Astrocyte of the cerebellum (primary cell): ENCODE data around the gene PRDM15.

Source experiments
- DNase-seq: peaks from one replicate; pipeline ENCODE4 v3.0.0-alpha.2; 2011; ENCODE audit warnings: low read depth
- H3K4me3 ChIP-seq: 2 replicates; pipeline ENCODE4 v1.5.1; 2011; ENCODE audit warnings: mild to moderate bottlenecking, low read depth, low read length, moderate library complexity
- in situ Hi-C: cut with HindIII; loops from 2 replicates; pipeline ENCODE4 v1.10.0; 2017; ENCODE audit warnings: low sequenced_read_pairs
- TF ChIP-seq, protein P1 (sequence below): IDR thresholded peaks from 2 replicates; pipeline ENCODE4 v1.5.1; 2012; ENCODE audit warnings: low read length, low read depth, moderate library complexity, mild to moderate bottlenecking; ENCODE audit errors: missing control alignments

The PRDM15 gene

DNA sequence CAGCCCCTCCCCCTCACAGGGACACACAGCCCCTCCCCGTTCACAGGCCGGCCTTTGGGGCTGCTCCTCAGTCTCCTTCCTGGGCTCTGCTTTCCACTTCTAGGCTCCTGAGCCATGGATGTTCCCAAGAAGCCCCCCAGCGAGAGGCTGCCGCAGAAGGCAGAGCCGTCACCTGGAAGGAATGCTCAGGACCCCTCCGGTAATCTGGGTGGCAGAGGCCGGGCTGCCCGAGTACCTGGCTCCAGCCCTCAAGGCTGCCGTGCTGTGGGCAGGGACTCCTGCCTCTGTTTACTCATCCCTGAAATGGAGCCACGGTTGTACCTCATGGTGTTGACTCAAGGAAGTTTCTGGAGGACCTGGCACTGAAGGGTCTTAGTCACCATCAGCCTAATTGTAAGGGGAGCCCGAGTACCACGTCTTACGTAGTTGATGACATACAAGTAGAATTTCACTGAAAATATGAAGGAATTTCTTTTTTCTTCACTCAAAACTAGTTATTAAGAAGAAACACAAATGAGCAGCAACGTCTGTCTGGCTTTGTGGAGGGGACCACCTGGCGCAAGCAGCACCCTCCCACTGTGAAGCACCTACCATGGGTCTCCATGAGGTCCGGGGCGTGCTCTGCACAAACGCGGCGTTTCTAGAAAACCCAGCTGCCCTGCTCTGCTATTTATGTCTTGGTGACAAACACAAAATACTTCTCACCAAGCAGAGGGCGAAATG is 33.7 kb downstream of the PRDM15 start:
- in situ Hi-C loops, result no loop called here
- TF ChIP-seq, protein P1, sequence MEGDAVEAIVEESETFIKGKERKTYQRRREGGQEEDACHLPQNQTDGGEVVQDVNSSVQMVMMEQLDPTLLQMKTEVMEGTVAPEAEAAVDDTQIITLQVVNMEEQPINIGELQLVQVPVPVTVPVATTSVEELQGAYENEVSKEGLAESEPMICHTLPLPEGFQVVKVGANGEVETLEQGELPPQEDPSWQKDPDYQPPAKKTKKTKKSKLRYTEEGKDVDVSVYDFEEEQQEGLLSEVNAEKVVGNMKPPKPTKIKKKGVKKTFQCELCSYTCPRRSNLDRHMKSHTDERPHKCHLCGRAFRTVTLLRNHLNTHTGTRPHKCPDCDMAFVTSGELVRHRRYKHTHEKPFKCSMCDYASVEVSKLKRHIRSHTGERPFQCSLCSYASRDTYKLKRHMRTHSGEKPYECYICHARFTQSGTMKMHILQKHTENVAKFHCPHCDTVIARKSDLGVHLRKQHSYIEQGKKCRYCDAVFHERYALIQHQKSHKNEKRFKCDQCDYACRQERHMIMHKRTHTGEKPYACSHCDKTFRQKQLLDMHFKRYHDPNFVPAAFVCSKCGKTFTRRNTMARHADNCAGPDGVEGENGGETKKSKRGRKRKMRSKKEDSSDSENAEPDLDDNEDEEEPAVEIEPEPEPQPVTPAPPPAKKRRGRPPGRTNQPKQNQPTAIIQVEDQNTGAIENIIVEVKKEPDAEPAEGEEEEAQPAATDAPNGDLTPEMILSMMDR, result no peak
- DNase-seq, result no peak
- no peak overlapping the region for H3K4me3 ChIP-seq

DNA sequence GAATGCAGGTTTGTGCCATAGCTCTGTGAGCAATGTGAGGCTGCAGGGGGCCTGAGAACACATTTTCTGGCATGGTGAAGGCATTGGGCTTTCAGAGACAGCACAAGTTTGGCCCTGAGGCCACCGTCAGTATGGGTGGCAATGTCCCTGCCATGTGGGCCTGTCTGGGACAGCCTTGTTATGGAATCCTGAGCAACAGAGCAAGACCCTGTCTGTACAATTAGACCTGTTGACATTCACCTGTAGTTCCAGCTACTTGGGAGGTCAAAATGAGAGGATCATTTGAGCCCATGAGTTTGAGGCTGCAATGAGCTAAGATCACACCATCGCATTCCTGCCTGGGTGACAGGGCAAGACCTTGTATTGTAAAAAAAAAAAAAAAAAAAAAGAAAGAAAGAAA is 35.6 kb downstream of the PRDM15 start:
- in situ Hi-C loops, result no loop called here
- DNase-seq, result no peak
- H3K4me3 ChIP-seq, result no peak overlapping the region
- TF ChIP-seq, protein P1, result no peak

DNA sequence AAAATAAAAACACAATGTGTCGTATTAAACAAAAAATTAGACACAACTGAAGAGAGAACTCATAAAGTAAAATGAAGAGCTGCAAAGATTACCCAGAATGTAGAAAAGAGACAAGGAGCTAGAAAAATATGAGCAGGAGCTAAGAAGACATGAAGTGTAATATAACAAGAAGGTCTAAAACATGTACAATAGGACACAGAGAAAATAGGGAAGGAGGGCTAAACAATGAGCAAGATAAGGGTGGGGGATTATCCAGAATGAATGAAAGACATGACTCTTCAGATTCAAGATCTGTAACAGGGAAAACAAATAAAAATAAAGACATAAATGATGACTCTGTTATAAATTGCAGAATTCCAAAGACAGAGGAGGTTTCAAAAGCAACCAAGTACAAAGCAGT is 38.3 kb downstream of the PRDM15 start:
- in situ Hi-C loops, result no loop called here
- H3K4me3 ChIP-seq, result no peak overlapping the region
- no peak for DNase-seq
- TF ChIP-seq, protein P1, result no peak

DNA sequence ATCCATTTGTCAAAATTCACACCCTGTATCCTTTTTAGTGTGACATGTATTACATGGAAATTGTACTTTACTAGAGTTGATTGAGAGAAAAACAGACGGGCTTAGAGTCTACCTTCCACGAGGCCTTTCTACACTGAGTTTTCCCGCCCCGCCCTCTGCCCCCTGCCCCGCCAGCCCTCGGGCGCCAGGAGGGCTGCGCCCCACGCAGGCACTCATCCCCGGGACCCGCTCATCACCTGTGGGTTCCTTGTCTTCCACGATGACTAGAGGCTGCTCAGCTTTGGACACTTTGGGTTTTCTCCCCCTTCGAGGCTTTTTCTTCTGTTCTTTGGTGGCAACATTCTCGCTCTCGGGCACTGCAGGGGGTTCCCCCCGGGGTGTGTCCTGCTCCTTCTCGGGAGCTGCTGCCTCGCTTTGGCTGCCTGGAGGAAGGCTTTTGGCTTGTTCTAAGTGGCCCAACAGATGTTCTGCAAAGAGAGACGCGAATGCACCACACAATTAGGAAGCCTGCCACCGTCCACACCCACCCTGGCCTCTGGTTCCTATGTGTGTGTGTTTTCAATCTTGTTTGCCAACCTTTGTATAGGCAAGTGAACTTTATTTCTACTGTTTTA is 39.6 kb downstream of the PRDM15 start:
- H3K4me3 ChIP-seq, result no peak overlapping the region
- DNase-seq, result no peak
- in situ Hi-C loops, result no loop called here
- TF ChIP-seq, protein P1, result no peak

DNA sequence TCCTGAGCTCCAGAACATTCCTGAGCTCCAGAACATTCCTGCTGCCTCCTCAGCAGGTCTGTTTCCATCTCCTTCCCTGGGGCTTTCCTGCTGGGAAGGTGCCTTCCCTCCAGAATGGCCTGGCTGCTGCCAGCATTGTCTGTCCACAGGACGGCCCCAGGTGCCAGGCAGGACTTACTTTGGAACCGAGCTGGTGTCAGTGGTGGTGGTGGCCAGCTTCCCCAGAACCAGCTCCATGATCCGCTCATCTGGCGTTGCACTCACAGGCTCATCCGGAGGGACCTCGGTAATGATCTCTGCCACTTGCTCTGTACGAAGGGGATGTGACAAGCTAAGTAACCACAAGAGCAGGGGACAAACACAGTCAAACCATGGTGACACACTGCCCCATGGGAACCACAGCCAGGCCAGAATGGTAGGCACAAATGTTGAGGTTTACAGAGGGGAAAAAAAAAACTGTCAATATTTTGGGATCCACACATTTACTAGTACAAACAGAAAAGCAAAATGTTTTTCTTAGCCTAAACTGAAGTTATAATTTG is 41.3 kb downstream of the PRDM15 start:
- DNase-seq, result no peak
- TF ChIP-seq, protein P1, result no peak
- no peak overlapping the region for H3K4me3 ChIP-seq
- in situ Hi-C loops, result no loop called here

DNA sequence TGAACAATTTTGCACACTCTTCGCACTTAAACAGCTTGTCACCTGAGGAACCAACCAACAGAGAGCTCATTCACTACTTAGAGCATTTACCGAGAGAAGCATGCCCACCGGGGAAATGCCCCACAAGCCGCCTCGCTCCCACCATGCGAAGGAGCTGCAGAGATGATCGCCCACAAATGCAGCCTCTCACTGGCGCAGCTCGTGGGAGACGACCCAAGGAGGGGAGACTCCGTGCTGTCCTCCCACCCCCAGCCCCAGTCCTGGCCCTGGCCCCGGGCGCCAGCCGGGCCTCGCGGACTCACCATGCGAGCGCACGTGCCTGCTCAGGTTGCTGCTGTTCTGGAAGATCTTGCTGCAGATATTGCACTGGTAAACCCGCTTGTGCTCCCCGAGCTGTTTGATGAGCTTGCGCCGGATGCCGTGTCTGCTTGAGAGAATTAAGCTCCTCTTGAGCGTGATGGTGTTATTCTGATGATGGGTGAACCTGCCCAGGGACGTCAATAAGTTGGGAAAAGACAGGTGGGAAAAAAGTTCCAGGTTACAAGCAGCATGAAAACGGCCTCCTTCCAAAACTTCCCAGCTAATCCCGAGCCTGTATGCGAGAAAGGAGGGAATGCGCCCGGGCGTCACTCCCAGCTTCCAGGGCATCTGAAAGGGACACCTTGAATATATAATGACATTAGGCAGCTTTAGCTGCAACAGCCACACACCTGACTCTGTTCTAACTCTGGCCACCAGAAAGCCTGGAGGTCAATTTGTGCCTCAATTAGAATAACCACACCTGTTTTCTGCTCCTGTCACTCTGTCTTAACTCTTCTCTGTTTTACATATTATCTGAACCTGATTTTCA is 42.8 kb downstream of the PRDM15 start:
- in situ Hi-C loops, result no loop called here

More for the DNA sequence above, 42.8 kb downstream of the PRDM15 start:
- TF ChIP-seq, protein P1, result no peak
- no peak overlapping the region for H3K4me3 ChIP-seq
- no peak for DNase-seq
